GM21515 (cell line): ENCODE data around the gene GGA2.
"Not testable (repeated sequence)": the region's sequence is repeated elsewhere in the genome, so short reads cannot be mapped to it uniquely, and the experiment has no call there.

Source experiments
- ATAC-seq: cut with Tn5 transposase; IDR thresholded peaks from one replicate; pipeline ENCODE4 v1.9.1; 2021; ENCODE audit not compliant: unreplicated experiment

GGA2 gene

DNA sequence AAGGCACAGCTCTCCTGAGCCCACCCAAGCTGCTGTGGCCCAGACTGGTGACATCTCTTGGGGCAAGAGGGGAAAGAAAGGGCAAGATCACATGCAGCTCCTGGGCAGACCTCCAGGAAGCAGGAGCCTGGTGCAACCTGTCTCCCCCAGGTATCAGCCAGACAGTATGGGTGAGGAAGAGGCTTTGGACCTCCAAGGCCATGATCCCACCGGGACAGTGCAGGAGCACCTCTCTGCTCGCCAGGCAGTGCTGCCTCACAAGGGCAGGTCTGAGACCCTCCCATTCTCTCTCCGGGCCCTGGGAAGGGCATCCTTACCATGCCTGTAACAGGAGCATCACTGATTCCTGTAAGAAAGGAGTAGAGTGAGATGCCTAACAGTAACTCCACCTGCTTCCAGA is 31.7 kb downstream of the GGA2 start:
- ATAC-seq = no peak

DNA sequence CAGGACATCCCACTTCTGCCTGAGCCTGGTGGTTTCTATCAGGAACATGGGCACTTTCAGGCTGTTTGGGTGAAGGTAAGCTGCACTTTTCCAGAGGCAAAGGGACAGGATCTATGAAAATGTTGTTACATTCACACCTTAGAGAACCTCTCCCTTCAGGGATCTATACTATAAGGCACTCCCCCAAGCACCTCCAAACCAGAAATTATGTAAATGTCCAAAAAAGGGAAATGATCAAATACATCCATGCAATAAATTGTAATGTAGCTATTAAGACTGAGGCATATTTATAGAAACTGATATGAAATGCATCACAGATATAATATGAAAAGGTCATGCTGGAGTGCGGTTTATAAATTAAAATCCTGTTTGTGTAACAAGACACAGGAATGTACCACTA is 34.0 kb downstream of the GGA2 start:
- ATAC-seq = no peak

DNA sequence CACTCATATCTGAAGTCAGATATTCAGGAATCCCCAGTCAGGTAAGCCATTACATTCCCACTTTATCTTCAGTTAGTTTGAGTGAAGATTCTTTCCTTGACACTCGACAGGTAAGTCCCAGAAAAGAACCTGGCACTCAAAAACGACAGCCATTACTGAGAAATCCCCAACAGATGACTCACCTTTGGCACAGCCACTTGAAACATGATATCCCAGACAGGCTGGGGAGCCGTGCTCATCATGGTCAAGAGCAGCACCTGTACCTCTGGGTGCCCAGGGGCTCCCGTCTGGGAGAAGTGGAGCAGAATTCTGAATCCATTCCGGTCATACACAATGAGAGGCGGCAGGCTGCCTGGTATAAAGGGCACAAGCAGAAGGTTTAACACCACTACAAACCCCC is 40.5 kb downstream of the GGA2 start:
- ATAC-seq = no peak

DNA sequence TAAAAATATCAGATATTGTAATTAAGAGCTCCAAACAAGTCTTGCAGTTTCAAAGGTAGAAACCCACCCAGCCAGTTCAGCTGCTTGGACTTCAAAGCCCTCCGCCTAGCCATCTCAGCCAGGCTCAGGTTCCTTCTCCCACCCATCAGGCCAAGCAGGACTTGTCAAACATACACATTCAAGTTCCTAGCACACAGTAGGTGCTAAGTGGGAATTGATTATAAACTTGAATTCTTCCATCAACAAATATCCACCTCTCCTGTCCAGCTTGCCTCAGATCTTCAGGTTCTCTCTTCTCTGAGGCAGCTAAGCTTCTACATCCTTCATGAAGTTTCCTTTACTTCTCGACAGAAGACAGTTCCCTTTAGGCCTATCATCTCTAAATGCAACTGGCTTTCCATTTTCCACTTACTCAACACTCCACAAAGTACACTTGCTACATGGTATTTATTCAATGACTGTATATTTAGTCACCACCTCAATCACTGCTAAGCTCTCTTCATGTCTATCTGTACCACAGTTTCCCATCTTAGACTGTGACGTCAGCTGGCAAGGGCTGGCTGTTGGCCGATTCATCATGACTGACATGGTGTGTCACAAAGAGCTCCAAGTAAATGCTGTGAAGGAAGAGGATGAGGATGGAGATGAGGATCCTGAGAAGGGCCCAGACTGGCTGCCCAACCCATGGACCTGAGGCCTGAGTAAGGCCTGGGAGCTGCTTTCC is 44.0 kb downstream of the GGA2 start:
- no peak for ATAC-seq

DNA sequence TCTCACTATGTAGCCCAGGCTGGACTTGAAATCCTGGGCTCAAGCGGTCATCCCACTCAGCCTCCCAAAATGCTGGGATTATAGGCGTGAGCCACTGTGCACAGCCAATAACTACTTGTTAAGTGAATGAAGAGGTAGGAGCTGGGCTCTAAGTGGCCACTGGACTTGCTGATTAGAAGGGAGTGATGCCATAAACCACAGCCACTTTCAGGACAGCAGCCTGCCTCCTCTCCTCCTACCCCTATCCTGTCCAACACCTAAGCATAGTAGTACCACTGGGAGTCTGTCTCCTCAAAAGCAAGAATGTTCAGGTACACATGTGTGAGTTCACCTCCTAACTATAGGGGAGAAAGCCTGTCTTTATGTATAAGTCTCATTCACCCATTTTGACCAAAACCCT is 45.1 kb downstream of the GGA2 start:
- ATAC-seq = no peak

DNA sequence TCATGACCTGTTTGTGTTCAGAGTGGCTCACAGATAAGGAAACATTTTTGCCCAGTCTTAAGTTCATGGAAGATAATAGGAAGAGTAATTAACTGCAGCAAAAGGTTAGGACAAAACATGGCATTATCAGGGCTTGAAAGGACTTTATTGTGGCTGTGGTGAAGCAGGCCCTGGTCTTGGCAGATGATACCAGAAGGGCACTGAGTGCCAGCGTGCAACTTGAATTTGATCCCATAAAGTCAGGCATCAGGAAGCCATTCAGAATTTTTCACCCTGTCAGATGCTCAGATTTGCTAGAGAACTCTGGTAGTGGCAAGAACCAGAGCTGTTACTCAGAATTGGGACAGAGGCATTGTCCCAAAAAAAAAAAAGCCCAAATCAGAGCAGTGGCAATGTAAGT is 46.1 kb downstream of the GGA2 start:
- no peak for ATAC-seq

DNA sequence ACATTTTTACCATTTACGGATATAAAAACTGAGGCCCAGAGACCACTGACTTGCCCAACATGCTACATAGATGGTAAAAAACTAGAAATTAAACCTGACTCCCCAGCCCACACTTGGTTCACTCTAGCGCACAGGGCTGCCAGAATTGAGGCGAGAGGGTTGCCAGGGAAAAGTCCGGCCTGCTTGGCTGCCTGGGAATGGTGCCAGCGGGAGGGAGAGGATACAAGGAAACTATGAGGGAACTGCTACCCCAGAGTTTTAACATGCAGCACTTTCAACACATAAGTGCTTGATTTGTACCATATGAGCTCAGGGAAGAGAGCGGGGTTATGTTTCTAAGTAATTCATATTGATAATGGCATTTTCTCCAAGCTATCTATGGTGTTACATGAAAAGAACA is 47.3 kb downstream of the GGA2 start:
- ATAC-seq = not testable (repeated sequence)

DNA sequence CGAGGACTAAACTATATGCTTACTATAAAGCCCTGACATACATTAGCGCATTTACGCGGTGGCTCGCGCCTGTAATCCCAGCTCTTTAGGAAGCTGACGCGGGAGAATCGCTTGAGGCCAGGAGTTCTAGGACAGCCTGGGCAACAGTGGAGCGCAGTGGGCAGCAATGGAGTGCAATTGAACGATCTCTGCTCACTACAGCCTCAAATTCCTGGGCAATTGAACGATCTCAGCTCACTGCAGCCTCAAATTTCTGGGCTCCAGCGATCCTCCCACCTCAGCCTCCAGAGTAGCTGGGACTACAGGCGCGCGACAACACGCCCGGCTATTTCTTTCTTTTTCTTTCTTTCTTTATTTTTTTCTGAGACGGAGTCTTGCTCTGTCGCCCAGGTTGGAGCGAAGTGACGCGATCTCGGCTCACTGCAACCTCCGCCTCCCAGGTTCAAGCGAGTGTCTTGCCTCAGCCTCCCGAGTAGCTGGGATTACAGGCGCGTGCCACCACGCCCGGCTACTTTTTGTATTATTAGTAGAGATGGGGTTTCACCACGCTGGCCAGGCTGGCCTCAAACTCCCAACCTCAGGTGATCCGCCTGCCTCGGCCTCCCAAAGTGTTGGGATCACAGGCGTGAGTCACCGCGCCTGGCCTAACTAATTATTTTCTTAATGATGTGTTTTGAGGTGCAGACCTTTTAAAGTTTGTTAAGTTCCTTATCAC is 56.8 kb downstream of the GGA2 start:
- no peak for ATAC-seq

DNA sequence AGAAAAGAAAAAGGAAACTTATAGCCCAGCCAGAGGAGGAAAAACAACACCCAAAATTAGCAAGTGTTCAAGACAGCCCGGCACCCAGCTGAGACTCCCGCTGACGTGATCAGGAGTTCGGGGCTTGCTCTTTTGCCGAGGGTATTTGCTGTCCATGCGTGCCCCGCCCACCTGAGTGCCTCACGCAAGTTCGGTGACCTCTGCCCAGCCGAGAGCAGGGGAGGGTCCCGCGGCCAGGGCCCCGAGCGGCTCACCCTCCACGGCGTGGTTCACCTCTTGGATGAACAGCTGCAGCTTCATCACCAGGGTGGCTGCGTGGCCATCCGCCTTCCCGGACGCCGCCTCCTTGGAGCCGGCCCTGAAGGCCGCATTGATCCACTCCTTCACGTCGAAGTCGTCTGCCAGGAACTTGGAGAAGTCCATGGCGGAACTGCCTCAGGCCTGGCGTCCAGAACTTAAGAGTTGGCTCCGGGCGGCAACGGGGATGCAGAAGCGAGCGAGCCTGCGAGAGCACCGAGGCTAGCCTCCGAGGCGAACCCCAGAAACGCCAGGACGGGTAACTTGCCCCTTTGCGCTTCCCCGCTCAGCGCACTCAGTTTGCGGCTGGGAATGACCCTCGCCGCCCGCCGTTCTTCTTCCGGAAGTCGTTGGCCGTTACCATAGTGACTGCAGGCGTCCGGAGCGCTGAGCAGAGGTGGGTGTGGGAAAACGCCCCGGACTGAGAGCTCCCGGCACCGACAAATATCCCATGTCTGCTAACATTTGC is 57.5 kb downstream of the GGA2 start, which contains the start of gene COG7:
Gene COG7 (minus strand): TSS at position 618 of the 766 bp plus-strand sequence. CDS start 195 bp downstream, at position 423.
- ATAC-seq = peak; percentile 85

DNA sequence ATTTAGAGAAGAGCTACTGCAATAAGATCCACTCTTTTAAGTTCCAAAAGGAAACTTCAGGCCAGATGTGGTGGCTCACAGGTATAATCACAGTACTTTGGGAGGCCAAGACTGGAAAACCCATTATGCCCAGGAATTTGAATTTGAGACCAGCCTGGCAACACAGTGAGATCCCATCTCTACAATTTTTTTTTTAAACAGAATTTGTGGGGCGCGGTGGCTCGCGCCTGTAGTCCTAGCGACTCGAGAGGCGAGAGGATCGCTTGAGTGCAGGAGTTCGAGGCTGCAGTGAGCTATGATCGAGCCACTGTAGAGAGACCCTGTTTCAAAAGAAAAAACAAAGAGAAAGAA is 58.1 kb downstream of the GGA2 start:
- no peak for ATAC-seq

DNA sequence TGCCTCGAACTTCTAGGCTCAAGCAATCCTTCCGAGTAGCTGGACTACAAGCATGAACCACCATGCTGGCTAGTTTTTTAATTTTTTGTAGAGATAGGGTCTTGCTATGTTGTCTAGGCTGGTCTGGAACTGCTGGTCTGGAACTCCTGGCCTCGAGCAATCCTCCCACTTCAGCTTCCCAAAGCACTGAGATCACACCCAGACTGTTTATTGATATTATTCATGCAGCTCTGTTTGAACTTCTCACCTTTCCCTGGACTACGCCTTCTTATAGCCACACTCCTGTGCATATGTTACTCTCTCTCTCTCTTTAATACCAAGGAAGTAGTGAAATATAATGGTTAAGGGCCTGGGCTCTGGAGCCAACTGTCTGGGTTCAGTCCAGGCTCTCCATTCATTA is 61.9 kb downstream of the GGA2 start:
- ATAC-seq = no peak

DNA sequence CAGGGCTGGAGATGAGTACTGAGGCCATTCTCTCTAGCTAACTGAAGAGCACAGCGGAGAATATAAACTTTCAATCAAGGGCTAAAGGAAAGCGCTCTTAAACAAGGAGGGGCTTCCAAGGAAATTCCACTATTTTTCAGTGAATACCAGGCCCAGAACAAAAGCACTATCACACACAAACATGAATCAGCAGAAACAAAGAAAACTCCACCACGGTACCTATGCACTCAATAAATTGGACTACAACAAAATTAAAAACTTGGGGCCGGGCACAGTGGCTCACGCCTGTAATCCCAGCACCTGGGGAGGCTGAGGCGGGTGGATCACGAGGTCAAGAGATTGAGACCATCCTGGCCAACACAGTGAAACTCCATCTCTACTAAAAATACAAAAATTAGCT is 72.8 kb downstream of the GGA2 start:
- ATAC-seq = not testable (repeated sequence)

DNA sequence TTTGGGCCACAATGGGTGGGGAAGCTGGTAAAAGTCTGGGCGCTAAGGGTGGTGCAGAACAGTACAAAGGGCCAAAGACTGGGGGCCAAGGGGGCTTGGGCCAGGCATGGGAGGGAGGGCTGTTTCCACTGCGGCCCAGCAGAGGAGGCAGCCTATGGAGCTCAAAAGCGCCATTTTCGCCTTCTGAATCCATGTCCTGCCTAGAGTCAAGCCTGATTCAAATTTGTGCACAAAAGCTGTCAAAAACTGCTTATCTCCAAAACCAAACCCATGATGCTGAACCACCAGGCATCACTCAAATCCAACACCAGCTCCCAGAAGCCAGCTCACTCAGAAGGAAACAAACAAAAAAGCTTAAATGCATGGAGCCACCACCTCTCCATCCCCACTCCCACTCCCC is 73.3 kb downstream of the GGA2 start:
- no peak for ATAC-seq

DNA sequence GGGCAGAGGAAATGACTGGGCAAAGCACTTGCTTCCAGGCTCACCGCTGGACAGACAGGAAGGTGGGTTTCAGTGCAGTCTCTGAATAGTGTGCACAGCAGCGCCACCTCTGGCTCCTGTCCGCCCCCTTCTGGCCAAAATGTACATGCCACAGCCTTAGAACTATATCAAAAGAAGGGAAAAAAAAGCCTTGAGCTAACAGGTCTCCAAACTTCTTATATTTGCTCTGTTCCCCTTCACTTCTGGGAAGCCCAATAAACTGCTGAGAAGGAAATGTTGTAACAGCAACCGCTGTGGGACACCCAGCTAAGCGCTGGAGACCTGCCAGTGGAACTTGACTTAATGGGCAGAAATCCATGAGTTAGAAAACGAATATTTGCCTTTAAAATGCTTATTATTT is 74.8 kb downstream of the GGA2 start:
- no peak for ATAC-seq

DNA sequence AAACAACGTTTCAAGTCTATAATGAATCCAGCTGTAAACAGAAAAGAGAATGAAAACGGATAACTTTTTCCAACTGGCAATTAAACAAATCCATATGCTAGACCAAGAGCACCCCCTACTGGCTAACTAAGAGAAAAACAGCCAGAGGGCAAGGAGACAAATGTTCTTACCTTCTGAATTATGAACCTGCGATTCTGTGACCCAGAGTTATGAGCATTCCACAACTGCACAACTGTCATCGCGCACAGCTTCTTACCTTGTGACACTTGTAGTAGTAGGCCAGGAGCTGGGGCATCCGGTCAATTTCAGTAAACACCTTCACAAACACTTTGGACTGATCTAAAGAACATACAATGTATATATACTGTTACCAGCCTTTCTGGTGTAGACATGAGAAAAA is 75.9 kb downstream of the GGA2 start:
- ATAC-seq = no peak

DNA sequence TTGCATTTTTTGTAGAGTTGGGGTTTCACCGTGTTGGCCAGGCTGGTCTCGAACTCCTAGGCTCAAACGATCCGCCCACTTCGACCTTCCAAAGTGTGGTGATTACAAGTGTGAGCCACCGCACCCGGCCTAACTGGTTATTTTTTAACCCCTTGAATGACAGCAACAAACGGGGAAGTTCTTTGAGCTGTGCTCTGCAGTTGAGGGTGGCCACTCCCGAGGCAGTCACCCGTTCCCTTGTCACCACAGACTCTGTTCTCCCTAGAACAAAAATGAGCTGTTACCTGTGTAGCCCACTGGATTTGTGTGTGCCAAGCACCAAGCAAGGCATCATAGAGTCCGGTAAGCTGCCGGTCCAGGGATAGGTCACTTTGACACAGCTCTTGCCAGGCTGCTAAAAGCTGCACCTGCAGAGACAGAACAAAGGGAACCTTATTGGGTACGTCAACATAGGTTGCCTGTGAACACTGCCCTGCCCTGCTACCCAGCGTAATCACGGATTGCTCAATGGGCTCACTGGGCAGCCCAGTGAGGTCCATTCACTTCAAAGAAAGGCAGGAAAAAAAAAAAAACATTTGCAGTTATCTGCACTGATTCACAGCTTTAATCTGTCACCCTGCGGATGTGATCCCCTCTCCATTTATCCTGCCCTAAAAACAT is 76.9 kb downstream of the GGA2 start:
- ATAC-seq = no peak

DNA sequence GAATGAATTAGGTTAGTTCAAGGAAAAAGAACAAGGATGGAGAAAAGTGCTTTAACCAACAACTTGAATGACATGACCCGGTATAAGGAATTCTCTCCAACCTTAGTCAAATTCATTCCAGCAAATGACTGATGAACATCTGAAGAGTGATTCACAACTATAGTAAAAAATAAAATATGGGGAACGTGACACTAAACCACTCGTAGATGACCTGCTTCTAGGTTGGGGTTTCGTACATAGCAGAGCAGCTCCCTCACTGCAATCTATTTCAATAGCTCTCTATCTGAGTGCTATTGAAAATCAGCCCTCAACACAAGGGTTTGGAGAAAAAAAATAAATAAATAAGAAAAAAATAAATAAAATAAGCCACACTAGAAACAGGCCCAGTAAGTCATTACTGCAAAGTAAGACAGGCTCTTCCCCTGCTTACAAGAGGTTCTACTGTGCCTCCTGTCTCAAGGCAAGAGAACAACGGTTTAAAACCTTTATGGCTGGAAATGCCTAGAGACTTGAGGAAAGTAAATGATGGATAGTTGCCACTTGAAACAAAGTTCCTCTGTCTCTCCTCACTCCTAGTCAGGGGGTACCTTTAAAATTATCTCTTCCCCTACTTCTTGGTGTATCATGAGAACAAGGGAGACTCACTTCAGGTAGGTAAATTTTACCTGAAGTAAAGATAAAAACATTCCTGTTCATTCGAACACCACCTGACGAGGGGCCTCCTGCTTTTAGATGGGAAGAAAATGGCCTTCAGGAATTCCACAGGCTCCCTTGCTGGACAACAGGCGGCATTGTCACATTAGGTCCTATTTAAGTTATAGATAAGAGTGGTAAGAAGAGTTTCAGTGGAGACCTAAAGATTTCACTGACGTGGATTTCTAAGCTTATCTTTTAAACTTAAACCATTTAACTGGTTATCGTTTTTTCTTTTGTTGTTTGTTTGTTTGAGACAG is 77.8 kb downstream of the GGA2 start:
- ATAC-seq = no peak

DNA sequence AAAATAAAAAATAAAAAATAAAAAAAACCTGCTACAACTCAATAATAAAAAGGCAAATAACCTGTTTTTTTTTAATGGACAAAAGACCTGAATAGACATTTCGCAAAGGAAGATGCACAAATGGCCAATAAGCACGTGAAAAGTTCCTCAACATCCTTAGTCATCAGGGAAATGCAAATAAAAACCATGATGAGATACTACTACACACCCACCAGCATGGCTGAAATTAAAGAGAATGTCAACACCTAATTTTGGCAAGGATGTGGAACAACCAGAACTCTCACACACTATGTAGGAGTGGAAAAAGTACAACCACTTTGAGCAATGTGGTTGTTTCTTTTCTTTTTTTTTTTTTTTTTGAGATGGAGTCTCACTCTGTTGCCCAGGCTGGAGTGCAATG is 81.9 kb downstream of the GGA2 start:
- ATAC-seq = no peak

DNA sequence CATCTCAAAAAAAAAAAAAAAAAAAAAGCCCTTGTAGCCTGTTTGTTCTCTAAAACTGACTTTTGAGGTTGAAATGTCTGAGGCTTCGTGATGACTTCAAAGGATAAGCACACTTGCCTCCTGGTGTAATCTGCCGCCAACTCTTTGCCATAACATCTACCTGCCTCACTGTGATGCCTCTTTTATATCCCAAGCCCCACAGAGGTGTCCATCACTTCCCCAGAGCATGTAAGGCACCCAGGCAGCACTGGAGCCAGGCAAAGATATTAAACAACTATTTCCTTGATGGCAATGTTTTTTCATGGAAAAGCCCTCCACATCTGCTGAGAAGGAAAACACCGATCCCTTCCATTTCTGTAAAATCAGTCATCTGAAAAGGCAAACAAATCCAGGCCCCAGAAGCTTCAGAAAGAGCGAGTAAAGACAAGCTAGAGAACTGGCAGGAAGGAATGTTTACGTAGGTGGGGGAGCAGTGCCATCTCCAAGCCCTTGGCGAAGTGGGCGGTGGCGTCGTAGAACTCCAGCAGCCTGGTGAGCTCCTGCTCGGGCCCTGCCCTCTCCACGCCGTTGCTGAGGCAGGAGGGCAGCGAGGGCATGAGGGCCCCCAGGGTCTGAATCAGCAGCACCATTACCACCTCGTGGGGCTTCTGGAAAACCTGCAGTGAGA is 85.9 kb downstream of the GGA2 start:
- no peak for ATAC-seq

DNA sequence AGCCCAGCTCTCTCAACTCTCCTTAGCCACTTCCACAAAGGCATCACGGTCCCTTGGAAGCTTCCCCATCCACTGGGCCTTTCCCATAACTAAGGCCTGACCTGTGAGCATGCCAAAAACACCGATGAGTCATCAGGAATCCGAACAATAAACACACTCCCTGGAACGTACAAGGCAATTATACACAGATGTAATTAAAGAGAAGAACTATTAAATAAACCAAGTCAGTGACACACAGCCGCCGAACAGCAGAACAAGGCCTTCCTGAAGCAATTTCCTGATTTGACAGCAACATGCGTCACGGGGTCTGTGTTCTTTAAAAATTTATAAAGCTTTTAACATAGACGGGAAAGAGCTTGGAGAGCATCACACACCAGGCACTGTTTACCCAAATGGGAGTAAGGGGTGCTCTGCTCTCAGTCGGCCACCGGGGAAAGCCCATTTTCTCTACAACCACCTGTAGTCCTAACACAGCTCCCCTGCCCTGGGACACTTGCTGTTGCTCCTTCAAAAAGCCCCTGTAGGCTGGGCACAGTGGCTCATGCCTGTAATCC is 86.7 kb downstream of the GGA2 start:
- no peak for ATAC-seq
